Keratinocyte (primary cell): Measurements from ENCODE around the gene MAX. TPM values are rescaled to one million over a fixed set of nuclear protein-coding genes. Genes with fewer than 3 reads are reported as not detected.

ENCODE experiments used
- DNase-seq: peaks from one replicate; pipeline ENCODE4 v3.0.0-alpha.2; 2011; ENCODE audit warnings: low read depth, missing footprints, low spot score
- FAIRE-seq: peaks from 2 replicates; lab custom pipeline; 2011; peaks lifted over from hg19 to GRCh38; lab: Jason Lieb, UNC
- H2AFZ ChIP-seq: 2 replicates; pipeline ENCODE4 v1.6.0; 2012; ENCODE audit warnings: low read length, control low read depth, inconsistent platforms; ENCODE audit not compliant: control insufficient read depth
- H3K27ac ChIP-seq: 2 replicates; pipeline ENCODE4 v1.5.1; 2011; ENCODE audit warnings: low read length; ENCODE audit not compliant: control insufficient read depth, insufficient read depth
- H3K27me3 ChIP-seq: 3 replicates; pipeline ENCODE4 v1.6.0; 2011; ENCODE audit warnings: low read length; ENCODE audit not compliant: control insufficient read depth, insufficient read depth; ENCODE audit errors: extremely low read depth
- H3K36me3 ChIP-seq, 2 experiments: 2 replicates in 1 of 2; 3 replicates in 1 of 2; pipeline ENCODE4 v1.5.1; 2011; ENCODE audit warnings: low read length in 2 of 2, mild to moderate bottlenecking in 1 of 2; ENCODE audit not compliant: control insufficient read depth in 2 of 2, insufficient read depth in 2 of 2; ENCODE audit errors: extremely low read depth in 1 of 2
- H3K4me1 ChIP-seq: 3 replicates; pipeline ENCODE4 v1.5.1; 2011; ENCODE audit warnings: low read length; ENCODE audit not compliant: control insufficient read depth, insufficient read depth; ENCODE audit errors: extremely low read depth
- H3K4me2 ChIP-seq: 3 replicates; pipeline ENCODE4 v1.6.0; 2011; ENCODE audit warnings: low read depth, low read length; ENCODE audit not compliant: control insufficient read depth, insufficient read depth; ENCODE audit errors: extremely low read depth
- H3K4me3 ChIP-seq, 3 experiments: fragments of 200-600 bp in 1 of 3; sonication (generic) in 1 of 3; 2 replicates in 2 of 3; 3 replicates in 1 of 3; pipeline ENCODE4 v1.5.1; 2011 to 2016; ENCODE audit warnings: low read length in 3 of 3, mild to moderate bottlenecking in 3 of 3, control low read depth in 2 of 3, inconsistent platforms in 1 of 3, low read depth in 1 of 3, mixed read lengths in 1 of 3, mixed run types in 1 of 3, moderate library complexity in 1 of 3; ENCODE audit not compliant: control insufficient read depth in 2 of 3, insufficient read depth in 2 of 3; ENCODE audit errors: extremely low read depth in 1 of 3
- H3K79me2 ChIP-seq: 2 replicates; pipeline ENCODE4 v1.6.0; 2012; ENCODE audit warnings: low read length; ENCODE audit not compliant: control insufficient read depth, insufficient read depth
- H3K9ac ChIP-seq: 3 replicates; pipeline ENCODE4 v1.6.0; 2011; ENCODE audit warnings: low read length; ENCODE audit not compliant: control insufficient read depth, insufficient read depth; ENCODE audit errors: extremely low read depth
- H3K9me1 ChIP-seq: 3 replicates; pipeline ENCODE4 v1.6.0; 2011; ENCODE audit warnings: low read length; ENCODE audit not compliant: control insufficient read depth, insufficient read depth; ENCODE audit errors: extremely low read depth
- H3K9me3 ChIP-seq: 2 replicates; pipeline ENCODE4 v1.5.1; 2012; ENCODE audit warnings: low read depth, low read length; ENCODE audit not compliant: control insufficient read depth
- H4K20me1 ChIP-seq: 3 replicates; pipeline ENCODE4 v1.6.0; 2011; ENCODE audit warnings: low read length; ENCODE audit not compliant: control insufficient read depth, insufficient read depth; ENCODE audit errors: extremely low read depth
- CTCF ChIP-seq, 3 experiments: IDR thresholded peaks in 1 of 3; conservative IDR thresholded peaks in 1 of 3; optimal IDR thresholded peaks in 1 of 3; 2 replicates in 2 of 3; 3 replicates in 1 of 3; pipeline versions ENCODE3 to v1.5.1; 2011; ENCODE audit warnings: low read length in 3 of 3, mild to moderate bottlenecking in 3 of 3, moderate library complexity in 2 of 3, control low read depth in 1 of 3, inconsistent platforms in 1 of 3; ENCODE audit not compliant: insufficient read depth in 2 of 3; ENCODE audit errors: extremely low read depth in 1 of 3
- EZH2 ChIP-seq: IDR thresholded peaks from one replicate; pipeline ENCODE4 v1.6.1; 2012; ENCODE audit warnings: inconsistent platforms, mild to moderate bottlenecking, low read length, moderate library complexity
- dilution Hi-C: fragments of 300-500 bp; cut with MboI; formaldehyde crosslinking; loops from one replicate; pipeline ENCODE4 v1.7.0; 2020; ENCODE audit warnings: low sequenced_read_pairs; ENCODE audit not compliant: extremely low pct_ligation_motif_present
- polyA plus RNA-seq, 5 experiments: library from polyadenylated mRNA; depleted of rRNA in 3 of 5; stranded (reverse) in 3 of 5; stranded (forward) in 1 of 5; unstranded in 1 of 5; fragments of >200 nt; gene quantifications; 1 replicate in 1 of 5; 2 replicates in 3 of 5; 3 replicates in 1 of 5; pipeline versions ENCODE4 v1.2.1 to v1.2.3, GENCODE V29; 2011 to 2012; ENCODE audit warnings: missing spikeins in 2 of 5, low read depth in 1 of 5, low replicate concordance in 1 of 5

The MAX gene
- polyA plus RNA-seq, 1 donor (not counting 4 experiments of a cell fraction or from before 2014, with no cell fraction given), result 65.2 TPM

GRCh38 chr14:65115615-65116014 is 13.3 kb upstream of the MAX start:
- FAIRE-seq (no peak), DNase-seq (no peak)
- no peak overlapping the region for H2AFZ ChIP-seq
- H3K9me3 ChIP-seq, result no peaks in the 10 kb centered on the region
- H3K4me2 ChIP-seq, result no peak overlapping the region
- H3K4me3 ChIP-seq, result no peak overlapping the region
- H3K27ac ChIP-seq, result no peak overlapping the region
- H3K36me3 ChIP-seq, result no peaks in the 10 kb centered on the region
- TF ChIP-seq EZH2, result no peak
- no peak for TF ChIP-seq CTCF (optimal IDR thresholded peaks at IDR 0.05 in 1 of 3, IDR thresholded peaks at IDR 0.05 in 1 of 3, conservative IDR thresholded peaks at IDR 0.05 in 1 of 3; ENCODE audit: extremely low read depth in 1 of 3, insufficient read depth in 2 of 3, low read length in 3 of 3)
- H3K9me1 ChIP-seq, result no peaks in the 10 kb centered on the region
- no peaks in the 10 kb centered on the region for H3K79me2 ChIP-seq
- H4K20me1 ChIP-seq, result no peaks in the 10 kb centered on the region
- dilution Hi-C loops, result no loop called here
- H3K27me3 ChIP-seq, result peaks cover 4% of the 10 kb centered on the region
- H3K4me1 ChIP-seq, result no peaks in the 10 kb centered on the region
- H3K9ac ChIP-seq, result no peak overlapping the region

GRCh38 chr14:65110525-65110924 is 8.2 kb upstream of the MAX start:
- no peaks in the 10 kb centered on the region for H3K4me1 ChIP-seq
- dilution Hi-C loops, result no loop called here
- TF ChIP-seq CTCF (optimal IDR thresholded peaks at IDR 0.05 in 1 of 3, IDR thresholded peaks at IDR 0.05 in 1 of 3, conservative IDR thresholded peaks at IDR 0.05 in 1 of 3; ENCODE audit: extremely low read depth in 1 of 3, insufficient read depth in 2 of 3, low read length in 3 of 3), result no peak
- no peak for TF ChIP-seq EZH2
- no peak for FAIRE-seq
- DNase-seq, result no peak
- H3K27me3 ChIP-seq, result peaks cover 4% of the 10 kb centered on the region
- no peaks in the 10 kb centered on the region for H4K20me1 ChIP-seq
- no peak overlapping the region for H3K4me3 ChIP-seq
- no peak overlapping the region for H3K27ac ChIP-seq
- H2AFZ ChIP-seq, result no peak overlapping the region
- H3K9me3 ChIP-seq, result no peaks in the 10 kb centered on the region
- H3K4me2 ChIP-seq, result no peak overlapping the region
- H3K9me1 ChIP-seq, result no peaks in the 10 kb centered on the region
- H3K36me3 ChIP-seq, result no peaks in the 10 kb centered on the region
- no peaks in the 10 kb centered on the region for H3K79me2 ChIP-seq
- H3K9ac ChIP-seq, result no peak overlapping the region
